Hepatocyte (in vitro differentiated cells): Measurements from ENCODE around the gene DNAJC15. TPM values are rescaled to one million over a fixed set of nuclear protein-coding genes. Genes with fewer than 3 reads are reported as not detected.

Source experiments
- DNase-seq: peaks from one replicate; pipeline ENCODE4 v3.0.0-alpha.2; 2016; ENCODE audit warnings: low spot score
- H2AFZ ChIP-seq: fragments of 200-600 bp; sonication (generic); 2 replicates; pipeline ENCODE4 v1.6.0; 2016; ENCODE audit warnings: antibody characterized with exemption, mild to moderate bottlenecking
- H3K27ac ChIP-seq: fragments of 200-600 bp; sonication (generic); 2 replicates; pipeline ENCODE4 v1.5.1; 2016; ENCODE audit warnings: mild to moderate bottlenecking
- H3K27me3 ChIP-seq: fragments of 200-600 bp; sonication (generic); 2 replicates; pipeline ENCODE4 v1.6.1; 2016
- H3K36me3 ChIP-seq: fragments of 200-600 bp; sonication (generic); replicated peaks from 2 replicates; pipeline ENCODE4 v1.5.1; 2016; ENCODE audit warnings: low read depth; ENCODE audit not compliant: insufficient read depth
- H3K4me1 ChIP-seq: fragments of 200-600 bp; sonication (generic); 2 replicates; pipeline ENCODE4 v1.5.1; 2016; ENCODE audit warnings: mild to moderate bottlenecking, moderate library complexity; ENCODE audit not compliant: insufficient read depth
- H3K4me2 ChIP-seq: fragments of 200-600 bp; sonication (generic); 2 replicates; pipeline ENCODE4 v1.6.0; 2016
- H3K4me3 ChIP-seq: fragments of 200-600 bp; sonication (generic); 2 replicates; pipeline ENCODE4 v1.5.1; 2016; ENCODE audit warnings: mild to moderate bottlenecking
- H3K79me2 ChIP-seq: fragments of 200-600 bp; sonication (generic); 2 replicates; pipeline ENCODE4 v1.6.0; 2017; ENCODE audit warnings: mild to moderate bottlenecking
- H3K9me2 ChIP-seq: fragments of 200-600 bp; sonication (generic); replicated peaks from 2 replicates; pipeline ENCODE4 v1.6.0; 2017; ENCODE audit warnings: mild to moderate bottlenecking; ENCODE audit not compliant: insufficient read depth
- H3K9me3 ChIP-seq: fragments of 200-600 bp; sonication (generic); 2 replicates; pipeline ENCODE4 v1.5.1; 2016; ENCODE audit warnings: low read depth, mild to moderate bottlenecking
- H4K20me1 ChIP-seq: fragments of 200-600 bp; sonication (generic); 2 replicates; pipeline ENCODE4 v1.6.0; 2016; ENCODE audit warnings: mild to moderate bottlenecking; ENCODE audit not compliant: insufficient read depth, poor library complexity, severe bottlenecking
- EZH2 ChIP-seq: fragments of 200-600 bp; sonication (generic); IDR thresholded peaks from 2 replicates; pipeline ENCODE4 v1.6.1; 2016; ENCODE audit warnings: antibody characterized with exemption, mild to moderate bottlenecking, borderline replicate concordance
- EZH2phosphoT487 ChIP-seq: fragments of 200-600 bp; sonication (generic); IDR thresholded peaks from one replicate; pipeline ENCODE4 v1.6.1; 2018; ENCODE audit warnings: antibody characterized with exemption, mild to moderate bottlenecking, low read depth, moderate library complexity; ENCODE audit not compliant: unreplicated experiment, severe bottlenecking
- WGBS: methylation state at CpG from one replicate; pipeline ENCODE4 v1.1.6; 2016; ENCODE audit warnings: low lambda C conversion rate; ENCODE audit errors: missing lambda C conversion rate; 5-methylcytosine and 5-hydroxymethylcytosine counted together
- polyA plus RNA-seq: library from polyadenylated mRNA; unstranded; fragments of >200 nt; fragmentation: Nextera tagmentation; extraction: Ambion mirVana; gene quantifications from 2 replicates; pipeline ENCODE4 v1.2.1, GENCODE V29; 2016
- total RNA-seq: library from RNA; depleted of rRNA; stranded (reverse); fragments of >200 nt; gene quantifications from 2 replicates; pipeline ENCODE4 v1.2.3, GENCODE V29; 2014
- TF ChIP-seq, protein P1 (sequence below): fragments of 200-600 bp; sonication (generic); IDR thresholded peaks from 2 replicates; pipeline ENCODE4 v1.5.1; 2016; ENCODE audit warnings: antibody characterized with exemption, mild to moderate bottlenecking; ENCODE audit not compliant: poor library complexity

The DNAJC15 gene
- total and polyA plus RNA-seq, 2 experiments from 2014 or later, result 3.5 to 10.6 TPM

DNA sequence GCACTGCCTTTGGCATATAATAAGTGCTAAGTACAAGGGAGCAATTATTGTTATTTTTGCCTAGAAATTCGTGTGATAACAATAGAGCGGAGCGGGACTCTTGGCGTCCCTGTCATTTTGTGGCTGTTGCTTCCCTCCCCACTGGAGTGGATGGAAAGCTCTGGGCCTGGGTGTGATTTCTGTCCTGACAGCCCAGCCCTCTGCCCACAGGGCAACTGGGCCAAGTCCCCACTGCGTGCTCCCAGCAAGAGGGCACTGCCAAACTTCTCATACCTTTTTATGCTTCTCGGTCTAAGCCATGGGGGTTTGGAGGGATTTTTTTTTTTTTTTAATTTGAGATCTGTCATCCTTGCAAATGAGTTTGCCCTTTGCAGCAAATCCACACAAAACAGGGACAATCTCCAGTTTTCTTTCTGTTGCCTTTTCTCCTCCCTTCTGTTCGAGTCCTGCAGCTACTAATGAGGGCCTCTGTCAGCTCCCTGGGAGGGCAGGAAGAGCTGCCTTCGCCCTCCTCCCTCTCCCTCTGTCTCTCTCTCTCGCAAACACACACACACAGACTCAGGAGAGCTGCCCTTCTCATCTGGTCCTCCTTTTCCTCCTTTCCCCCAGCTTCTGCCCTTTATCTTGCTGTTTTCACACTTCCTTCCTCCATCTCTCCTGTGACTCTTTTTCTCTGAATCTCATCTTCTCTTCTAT is 103.9 kb downstream of the DNAJC15 start:
- TF ChIP-seq EZH2 (no peak), EZH2phosphoT487 (no peak)
- TF ChIP-seq, protein P1, sequence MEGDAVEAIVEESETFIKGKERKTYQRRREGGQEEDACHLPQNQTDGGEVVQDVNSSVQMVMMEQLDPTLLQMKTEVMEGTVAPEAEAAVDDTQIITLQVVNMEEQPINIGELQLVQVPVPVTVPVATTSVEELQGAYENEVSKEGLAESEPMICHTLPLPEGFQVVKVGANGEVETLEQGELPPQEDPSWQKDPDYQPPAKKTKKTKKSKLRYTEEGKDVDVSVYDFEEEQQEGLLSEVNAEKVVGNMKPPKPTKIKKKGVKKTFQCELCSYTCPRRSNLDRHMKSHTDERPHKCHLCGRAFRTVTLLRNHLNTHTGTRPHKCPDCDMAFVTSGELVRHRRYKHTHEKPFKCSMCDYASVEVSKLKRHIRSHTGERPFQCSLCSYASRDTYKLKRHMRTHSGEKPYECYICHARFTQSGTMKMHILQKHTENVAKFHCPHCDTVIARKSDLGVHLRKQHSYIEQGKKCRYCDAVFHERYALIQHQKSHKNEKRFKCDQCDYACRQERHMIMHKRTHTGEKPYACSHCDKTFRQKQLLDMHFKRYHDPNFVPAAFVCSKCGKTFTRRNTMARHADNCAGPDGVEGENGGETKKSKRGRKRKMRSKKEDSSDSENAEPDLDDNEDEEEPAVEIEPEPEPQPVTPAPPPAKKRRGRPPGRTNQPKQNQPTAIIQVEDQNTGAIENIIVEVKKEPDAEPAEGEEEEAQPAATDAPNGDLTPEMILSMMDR, result no peak
- Histone ChIP-seq H4K20me1 (no peaks in the 10 kb centered on the region), H3K27ac (no peak overlapping the region), H3K9me2 (no peaks in the 10 kb centered on the region), H3K36me3 (no peaks in the 10 kb centered on the region), H3K4me1 (peaks cover 16% of the 10 kb centered on the region), H3K4me2 (no peak overlapping the region), H3K27me3 (no peaks in the 10 kb centered on the region), H3K79me2 (no peaks in the 10 kb centered on the region), H3K9me3 (no peaks in the 10 kb centered on the region), H2AFZ (peak overlapping the region; percentile 8), H3K4me3 (no peak overlapping the region)
- WGBS, result 75% methylated on average over 9 of the region's 9 CpGs
- no peak for DNase-seq

- H4K20me1 ChIP-seq, result no peaks in the 10 kb centered on the region
- no peaks in the 10 kb centered on the region for H3K9me3 ChIP-seq
- 68% methylated on average over 3 of the region's 3 CpGs for WGBS
- no peaks in the 10 kb centered on the region for H3K9me2 ChIP-seq
- no peak overlapping the region for H3K4me2 ChIP-seq
- no peak overlapping the region for H3K4me3 ChIP-seq
- H2AFZ ChIP-seq, result peak overlapping the region; percentile 8
- TF ChIP-seq EZH2, result no peak
- no peak for TF ChIP-seq EZH2phosphoT487
- TF ChIP-seq, protein P1, result no peak
- H3K27ac ChIP-seq, result no peak overlapping the region
- peaks cover 16% of the 10 kb centered on the region for H3K4me1 ChIP-seq
- H3K36me3 ChIP-seq, result no peaks in the 10 kb centered on the region
- H3K27me3 ChIP-seq, result no peaks in the 10 kb centered on the region
- H3K79me2 ChIP-seq, result no peaks in the 10 kb centered on the region
- no peak for DNase-seq
Observed at GRCh38 chr13:43127827-43128226, 104.4 kb downstream of the DNAJC15 start.

DNA sequence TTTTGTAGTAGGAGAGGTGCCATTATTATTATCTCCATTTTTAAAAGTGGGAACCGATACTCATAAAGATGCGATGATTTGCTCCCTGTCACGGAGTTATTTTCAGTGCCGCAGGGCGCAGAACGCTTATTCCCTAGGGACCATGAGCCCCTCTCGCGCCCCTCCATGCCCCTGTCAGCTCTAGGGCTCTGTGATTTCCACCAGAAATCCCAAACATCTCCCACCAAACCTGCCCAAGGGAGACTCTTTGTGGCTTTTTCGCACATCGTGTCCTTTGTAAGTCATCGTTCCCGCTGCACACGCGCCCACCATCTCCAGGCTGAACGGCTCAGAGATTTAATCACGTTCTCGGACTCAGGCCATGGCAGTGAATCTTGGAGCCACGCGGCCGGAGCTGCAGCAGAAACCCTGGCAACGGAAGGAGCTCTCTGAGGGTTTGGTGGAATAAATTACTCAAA is 105.1 kb downstream of the DNAJC15 start:
- TF ChIP-seq EZH2, result no peak
- TF ChIP-seq, protein P1, result no peak
- no peak for TF ChIP-seq EZH2phosphoT487
- no peaks in the 10 kb centered on the region for H3K27me3 ChIP-seq
- H4K20me1 ChIP-seq, result no peaks in the 10 kb centered on the region
- H3K4me3 ChIP-seq, result no peak overlapping the region
- no peak overlapping the region for H2AFZ ChIP-seq
- no peak overlapping the region for H3K27ac ChIP-seq
- DNase-seq, result no peak
- no peaks in the 10 kb centered on the region for H3K9me3 ChIP-seq
- 89% methylated on average over 21 of the region's 21 CpGs for WGBS
- H3K36me3 ChIP-seq, result no peaks in the 10 kb centered on the region
- H3K4me1 ChIP-seq, result peaks cover 16% of the 10 kb centered on the region
- H3K4me2 ChIP-seq, result peak overlapping the region; percentile 63
- no peaks in the 10 kb centered on the region for H3K9me2 ChIP-seq
- no peaks in the 10 kb centered on the region for H3K79me2 ChIP-seq

- Histone ChIP-seq H4K20me1 (no peaks in the 10 kb centered on the region), H3K27ac (no peak overlapping the region), H3K4me2 (peak overlapping the region; percentile 63), H3K4me3 (no peak overlapping the region), H3K4me1 (peaks cover 16% of the 10 kb centered on the region), H3K36me3 (no peaks in the 10 kb centered on the region), H3K9me3 (no peaks in the 10 kb centered on the region), H2AFZ (no peak overlapping the region), H3K79me2 (no peaks in the 10 kb centered on the region), H3K27me3 (no peaks in the 10 kb centered on the region), H3K9me2 (no peaks in the 10 kb centered on the region)
- TF ChIP-seq EZH2 (no peak), EZH2phosphoT487 (no peak)
- TF ChIP-seq, protein P1, result no peak
- WGBS, result 49% methylated on average over 8 of the region's 8 CpGs
- DNase-seq, result no peak
Observed at GRCh38 chr13:43129066-43129465, 105.7 kb downstream of the DNAJC15 start.
